C4-2B (cell line): Measurements from ENCODE around the gene LRCH3.

ENCODE experiments used
- H3K27ac ChIP-seq: fragments of 450-650 bp; 2 replicates; pipeline ENCODE4 v1.5.1; 2017
- CTCF ChIP-seq: fragments of 450-650 bp; conservative IDR thresholded peaks from 2 replicates; pipeline ENCODE4 v1.5.1; 2017; ENCODE audit warnings: mild to moderate bottlenecking
- ZFX ChIP-seq: fragments of 450-650 bp; IDR thresholded peaks from 2 replicates; pipeline ENCODE4 v1.6.1; 2017

Gene LRCH3

GRCh38 chr3:197750396-197750831, 40.6 kb upstream of the LRCH3 start:
- TF ChIP-seq ZFX (0 out of 2 replicates have a peak, but pooled peaks have one; percentile 5), CTCF (no peak)
- H3K27ac ChIP-seq: peak overlapping the region; percentile 77

- TF ChIP-seq CTCF (no peak), ZFX (no peak)
- peak overlapping the region; percentile 77 for H3K27ac ChIP-seq
Observed at GRCh38 chr3:197750858-197751737, 40.0 kb upstream of the LRCH3 start.

- no peak for TF ChIP-seq CTCF
- TF ChIP-seq ZFX: no peak
- no peak overlapping the region for H3K27ac ChIP-seq
Observed at GRCh38 chr3:197752107-197752506, 38.9 kb upstream of the LRCH3 start.

- TF ChIP-seq CTCF: no peak; the same call in 1 of the 2 replicates
- TF ChIP-seq ZFX: no peak
- no peak overlapping the region for H3K27ac ChIP-seq
Observed at GRCh38 chr3:197753263-197753662, 37.8 kb upstream of the LRCH3 start.

- no peak overlapping the region for H3K27ac ChIP-seq
- TF ChIP-seq ZFX (no peak), CTCF (no peak)
Observed at GRCh38 chr3:197756704-197757103, 34.4 kb upstream of the LRCH3 start.

- no peak for TF ChIP-seq CTCF
- no peak for TF ChIP-seq ZFX
- H3K27ac ChIP-seq: no peak overlapping the region
Observed at GRCh38 chr3:197758512-197758911, 32.5 kb upstream of the LRCH3 start.

- TF ChIP-seq ZFX: no peak
- H3K27ac ChIP-seq: no peak overlapping the region
Observed at GRCh38 chr3:197761784-197762183, 29.3 kb upstream of the LRCH3 start.
